MV-4-11 (cell line): ENCODE measurements around the gene WHRN.

Experiments used
- DNase-seq: peaks from one replicate; lab custom pipeline; 2025; lab: John Stamatoyannopoulos, UW

WHRN gene

DNA sequence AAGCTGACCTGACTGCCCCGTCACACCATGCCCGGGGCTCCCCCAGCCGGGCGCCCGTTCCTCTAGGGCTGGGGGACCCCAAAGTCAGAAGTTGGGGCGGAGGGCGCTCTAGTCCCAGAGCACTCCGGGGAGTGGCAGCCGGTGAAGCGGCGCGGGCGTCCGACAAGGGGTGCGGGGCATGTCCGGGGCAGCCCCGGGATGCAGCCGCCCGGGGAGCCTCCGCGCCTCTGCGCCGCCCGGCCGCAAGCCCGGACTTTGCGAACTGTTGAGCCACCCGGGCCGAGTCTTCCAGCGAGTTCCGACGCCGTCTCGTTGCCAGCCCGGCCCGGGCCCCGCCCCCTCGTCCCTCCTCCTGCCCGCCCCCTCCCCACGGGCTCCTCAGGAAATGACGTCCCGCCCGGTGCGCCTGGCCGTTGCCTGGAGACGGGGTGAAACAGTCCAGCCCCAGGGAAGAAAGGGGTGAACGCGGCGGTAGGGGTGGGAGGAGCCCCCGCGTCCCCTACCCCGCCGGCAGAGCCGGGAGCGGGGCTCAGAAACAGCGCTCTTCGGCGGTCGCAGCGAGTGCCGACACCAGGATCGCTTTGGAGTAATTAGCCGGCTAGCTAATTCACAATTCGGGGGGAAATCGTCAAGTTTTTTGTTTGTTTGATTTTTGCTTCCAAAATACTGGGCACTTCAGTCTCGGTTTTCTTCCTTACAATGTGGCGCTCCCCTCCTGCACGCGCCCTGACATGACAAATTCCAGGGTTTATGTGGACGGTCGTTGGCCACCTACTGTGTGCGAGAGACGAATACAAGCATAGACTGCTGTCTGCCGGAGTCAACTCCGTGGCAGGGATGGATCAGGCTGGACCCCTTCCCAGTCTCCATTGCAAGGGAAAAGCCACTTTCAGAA lies at the start of gene WHRN:
WHRN (minus strand) TSS at position 287 of the 895 bp plus-strand sequence. CDS start 672 bp downstream, outside the sequence.
- DNase-seq: peak; percentile 35

- no peak for DNase-seq
Measured at GRCh38 chr9:114553202-114553601, 47.9 kb upstream of the WHRN start.

- no peak for DNase-seq
Measured at GRCh38 chr9:114552706-114553105, 47.4 kb upstream of the WHRN start.

GRCh38 chr9:114551750-114552685 lies 46.7 kb upstream of the WHRN start:
- peak; percentile 40 for DNase-seq

GRCh38 chr9:114549697-114550330 lies 44.5 kb upstream of the WHRN start:
- DNase-seq: peak; percentile 44

- DNase-seq: no peak
Measured at GRCh38 chr9:114546851-114547250, 41.6 kb upstream of the WHRN start.

- no peak for DNase-seq
Measured at GRCh38 chr9:114545055-114545454, 39.8 kb upstream of the WHRN start.

DNA sequence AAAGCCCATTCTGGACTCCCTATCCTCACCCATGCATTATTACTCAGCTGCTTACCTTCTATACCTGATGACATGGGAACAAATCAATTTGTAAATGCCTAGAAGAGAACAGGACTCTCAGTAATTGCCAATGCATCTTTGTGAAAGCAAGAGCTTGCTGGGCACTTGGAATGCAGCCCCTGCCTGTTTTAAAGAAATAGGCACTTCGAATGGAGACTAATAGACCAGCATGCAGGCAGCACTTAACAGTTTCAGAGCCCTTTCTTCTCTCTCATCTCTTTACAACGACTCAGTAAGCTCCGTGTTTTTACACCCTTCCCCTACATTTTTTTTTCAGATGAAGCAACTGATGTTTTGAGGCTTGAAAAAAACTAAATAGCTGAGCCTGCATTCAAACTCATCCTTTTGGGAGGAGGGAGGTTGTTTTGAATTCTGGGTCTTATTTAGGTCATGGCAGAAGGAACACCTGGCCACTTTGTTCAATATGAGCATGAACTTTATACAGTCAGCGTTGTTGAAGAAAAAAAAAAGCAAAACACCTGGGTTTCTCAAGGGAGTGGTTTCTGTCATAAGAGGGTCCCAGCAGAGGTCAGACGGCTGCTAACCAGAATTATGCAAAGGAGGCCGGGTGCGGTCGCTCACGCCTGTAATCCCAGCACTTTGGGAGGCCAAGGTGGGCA lies 34.6 kb upstream of the WHRN start:
- no peak for DNase-seq

- DNase-seq: peak; percentile 23
Measured at GRCh38 chr9:114538241-114538640, 33.0 kb upstream of the WHRN start.

DNA sequence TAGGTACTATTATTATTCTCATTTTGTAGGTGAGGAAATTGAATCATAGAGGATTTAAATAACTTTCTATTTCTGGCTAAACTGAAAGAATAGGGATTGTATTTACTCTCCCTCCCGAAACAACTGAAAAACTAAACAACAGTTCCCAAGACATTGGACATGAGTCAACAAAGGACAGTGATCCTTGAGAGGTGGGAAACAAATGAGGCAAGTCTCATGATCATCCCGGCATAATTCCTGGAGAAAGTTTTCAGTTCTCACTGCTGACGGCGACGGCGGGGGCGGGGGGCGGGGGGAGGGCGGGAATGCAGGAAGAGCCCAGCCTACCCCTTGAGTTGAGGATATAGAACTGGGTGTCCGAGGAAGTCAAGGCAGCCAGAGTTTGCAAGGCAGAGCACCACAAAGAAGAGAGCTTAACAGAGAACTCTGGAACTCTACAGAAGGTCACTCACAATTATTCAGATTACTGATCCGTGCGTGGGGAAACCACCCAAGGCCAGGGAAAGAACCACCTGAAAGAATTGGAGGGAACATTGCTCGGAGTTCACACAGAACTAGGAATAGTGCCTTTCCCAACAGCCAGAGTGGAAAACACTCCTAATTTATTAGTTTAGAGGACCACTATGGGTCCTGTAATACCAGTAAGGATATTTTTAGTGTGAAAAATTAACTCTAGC lies 27.4 kb upstream of the WHRN start:
- no peak for DNase-seq

- DNase-seq: no peak
Measured at GRCh38 chr9:114529285-114529684, 24.0 kb upstream of the WHRN start.

GRCh38 chr9:114526807-114527206 lies 21.5 kb upstream of the WHRN start:
- no peak for DNase-seq

DNA sequence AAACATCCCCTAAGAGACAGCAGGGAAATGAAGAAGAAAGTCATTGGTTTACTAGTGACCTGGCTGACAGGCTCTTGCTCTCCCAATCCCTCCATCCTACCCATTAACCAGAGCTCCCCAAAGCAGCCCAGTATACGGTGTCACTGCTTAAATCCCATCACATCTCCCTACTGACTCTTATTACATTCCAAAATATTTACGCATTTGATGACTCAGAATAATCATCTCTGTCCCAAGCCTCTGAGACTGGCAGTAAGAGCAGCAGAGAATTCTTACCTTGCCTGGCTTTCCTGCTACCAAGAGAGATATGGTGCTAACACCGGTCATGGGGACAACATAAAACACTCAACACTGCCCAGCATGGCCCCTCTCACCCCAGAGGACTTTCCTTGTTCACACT lies 20.2 kb upstream of the WHRN start:
- DNase-seq: no peak

DNA sequence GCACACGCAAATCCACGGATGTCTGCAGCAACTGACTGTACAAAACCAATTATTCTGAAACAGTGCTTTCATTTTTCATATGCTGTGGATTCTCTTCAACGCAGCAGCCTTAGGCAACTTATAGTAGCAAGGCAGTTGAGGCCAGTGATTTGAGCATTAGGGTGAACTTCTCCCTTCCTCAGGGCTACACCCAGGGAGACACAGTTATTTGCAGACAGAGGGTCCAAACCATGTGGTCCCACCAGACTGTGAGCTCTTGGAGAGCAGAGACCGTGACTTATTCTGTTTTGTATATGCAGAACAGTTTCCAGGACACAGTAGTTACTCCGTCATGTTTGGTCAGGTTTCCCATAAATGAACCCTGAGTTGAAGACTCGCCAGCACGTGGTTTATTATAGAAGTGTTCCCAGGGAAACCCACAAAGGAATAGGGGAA lies 19.0 kb upstream of the WHRN start:
- no peak for DNase-seq

- no peak for DNase-seq
Measured at GRCh38 chr9:114522847-114523246, 17.6 kb upstream of the WHRN start.

DNA sequence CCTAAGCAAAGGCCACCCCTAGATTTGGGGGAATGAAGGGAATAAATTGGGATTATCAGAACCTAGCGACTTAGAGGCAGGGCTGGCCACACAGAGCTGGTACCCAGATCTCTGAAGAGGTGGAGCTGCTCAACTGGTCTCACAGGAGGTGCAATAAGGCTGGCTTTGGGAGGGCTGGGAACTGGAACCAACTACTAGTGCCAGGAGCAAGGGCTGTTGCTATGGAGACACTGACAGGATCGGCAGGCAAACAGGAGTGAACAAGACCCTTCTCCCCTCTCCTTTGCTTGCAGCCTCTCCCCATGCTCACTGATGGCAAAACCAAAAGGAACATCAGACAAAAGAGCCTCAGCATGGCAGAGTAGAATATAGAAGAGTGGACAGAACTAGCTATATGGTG lies 17.0 kb upstream of the WHRN start:
- DNase-seq: no peak

DNA sequence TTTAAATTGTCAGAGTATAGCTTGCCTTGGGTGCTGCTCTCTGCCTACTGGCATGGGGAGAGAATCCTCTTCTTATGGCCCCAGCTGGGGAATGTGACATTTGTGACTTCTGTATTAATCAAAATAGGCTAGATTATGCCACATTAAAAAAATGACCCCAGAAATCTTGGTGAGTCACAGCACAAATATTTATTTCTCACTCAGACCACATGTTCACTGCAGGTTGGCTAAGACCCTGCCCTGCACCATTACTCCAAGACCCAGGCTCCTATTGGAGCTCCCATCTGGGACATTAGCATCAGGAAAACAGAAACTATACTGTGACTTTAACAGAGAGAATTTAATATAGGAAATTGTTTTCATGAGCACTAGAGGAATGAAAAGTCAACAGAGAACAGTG lies 16.6 kb upstream of the WHRN start:
- DNase-seq: no peak

- DNase-seq: peak; percentile 64
Measured at GRCh38 chr9:114518599-114519022, 13.3 kb upstream of the WHRN start.

DNA sequence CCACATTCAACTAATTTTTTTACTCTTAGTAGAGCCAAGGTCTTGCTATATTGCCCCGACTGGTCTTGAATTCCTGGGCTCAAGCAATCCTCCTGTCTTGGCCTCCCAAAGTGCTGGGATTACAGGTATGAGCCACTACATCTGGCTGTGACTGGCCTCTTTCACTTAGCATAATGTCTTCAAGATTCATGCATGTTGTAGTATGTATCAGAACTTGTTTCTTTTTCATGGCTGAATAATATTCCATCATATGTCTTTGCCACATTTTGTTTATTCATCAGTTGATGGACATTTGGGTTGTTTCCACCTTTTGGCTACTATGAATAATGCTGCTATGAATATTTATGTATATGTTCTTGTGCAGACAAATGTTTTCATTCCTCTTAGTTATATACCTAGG lies 12.8 kb upstream of the WHRN start:
- no peak for DNase-seq

GRCh38 chr9:114516913-114517312 lies 11.6 kb upstream of the WHRN start:
- DNase-seq: peak; percentile 52

DNA sequence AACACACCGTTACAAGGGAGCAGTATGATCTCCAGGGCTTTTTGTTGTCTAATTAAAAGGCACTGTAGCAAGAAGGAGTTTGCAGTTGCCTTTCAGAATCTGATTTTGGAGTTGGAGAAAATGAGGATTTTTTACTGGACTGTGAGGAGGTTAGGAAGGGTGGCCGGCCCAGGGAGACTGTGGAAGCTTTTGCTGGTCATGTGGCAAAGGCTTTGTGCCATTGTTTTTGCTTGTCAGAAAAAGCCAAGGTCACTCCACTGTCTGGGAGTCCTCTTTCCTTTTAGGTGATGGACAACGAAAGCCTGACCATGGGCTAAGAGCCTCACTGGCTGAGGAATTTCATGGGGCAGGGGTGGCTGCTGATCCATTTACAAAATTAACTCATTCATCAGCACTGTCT lies 10.3 kb upstream of the WHRN start:
- no peak for DNase-seq
